Mucosa of descending colon (tissue), 3 donors: ENCODE results near the gene MYO1C. TPM values are rescaled to one million over a fixed set of nuclear protein-coding genes. Genes with fewer than 3 reads are reported as not detected.
A peak's percentile ranks its signal among the peaks of the same experiment; 100 is the strongest.
"Not testable (repeated sequence)": the region's sequence is repeated elsewhere in the genome, so short reads cannot be mapped to it uniquely, and the experiment has no call there.

Source experiments
- ATAC-seq: fragments of 200-7000 bp; cut with Tn5 transposase; one replicate; pipeline ENCODE4 v1.9.1; 2020; ENCODE audit warnings: mild to moderate bottlenecking, moderate library complexity
- DNase-seq, 3 donors: peaks; one replicate each; pipeline ENCODE4 v3.0.0-alpha.2; 2020
- H3K36me3 ChIP-seq: fragments of 200-600 bp; one replicate; pipeline ENCODE4 v1.8.0; 2021; ENCODE audit warnings: low read depth, mild to moderate bottlenecking
- H3K4me1 ChIP-seq: fragments of 200-600 bp; one replicate; pipeline ENCODE4 v1.8.0; 2021; ENCODE audit warnings: low read depth, mild to moderate bottlenecking
- H3K4me3 ChIP-seq: fragments of 200-600 bp; one replicate; pipeline ENCODE4 v1.8.0; 2021; ENCODE audit warnings: mild to moderate bottlenecking
- H3K9me3 ChIP-seq: fragments of 200-600 bp; one replicate; pipeline ENCODE4 v1.8.0; 2021; ENCODE audit warnings: mild to moderate bottlenecking
- intact Hi-C, 2 donors: fragments of 100-400 bp; cut with DNase I in 1 of 2; cut with micrococcal nuclease in 1 of 2; formaldehyde crosslinking; loops; one replicate each; pipeline versions ENCODE4 v1.11.0 to v1.11.1; 2022; cut with DNase I, micrococcal nuclease
- total RNA-seq, 3 donors: library from RNA; stranded (reverse); fragmentation: NEBNext Ultra II Directional in 2 of 3; extraction: Animal tissue kit (Norgen Biotek cat#: 25700) in 2 of 3; gene quantifications; one replicate each; pipeline versions ENCODE4 v1.2.1 to v1.2.4, GENCODE V29; 2021 to 2023
- TF ChIP-seq, protein P1 (sequence below): fragments of 200-600 bp; IDR thresholded peaks from one replicate; pipeline ENCODE4 v1.8.0; 2022; ENCODE audit warnings: antibody characterized with exemption, mild to moderate bottlenecking
- donor health status: DM: no; HTN: no; CAD: no; lungs with moderate emphysema.
- donor health status: DM: no; HTN: no; CAD: no.
- donor health status: DM: no; HTN: yes; CAD: no.

Gene MYO1C
- total RNA-seq, 3 donors from 2014 or later = 249 to 344 (median 276) TPM

DNA sequence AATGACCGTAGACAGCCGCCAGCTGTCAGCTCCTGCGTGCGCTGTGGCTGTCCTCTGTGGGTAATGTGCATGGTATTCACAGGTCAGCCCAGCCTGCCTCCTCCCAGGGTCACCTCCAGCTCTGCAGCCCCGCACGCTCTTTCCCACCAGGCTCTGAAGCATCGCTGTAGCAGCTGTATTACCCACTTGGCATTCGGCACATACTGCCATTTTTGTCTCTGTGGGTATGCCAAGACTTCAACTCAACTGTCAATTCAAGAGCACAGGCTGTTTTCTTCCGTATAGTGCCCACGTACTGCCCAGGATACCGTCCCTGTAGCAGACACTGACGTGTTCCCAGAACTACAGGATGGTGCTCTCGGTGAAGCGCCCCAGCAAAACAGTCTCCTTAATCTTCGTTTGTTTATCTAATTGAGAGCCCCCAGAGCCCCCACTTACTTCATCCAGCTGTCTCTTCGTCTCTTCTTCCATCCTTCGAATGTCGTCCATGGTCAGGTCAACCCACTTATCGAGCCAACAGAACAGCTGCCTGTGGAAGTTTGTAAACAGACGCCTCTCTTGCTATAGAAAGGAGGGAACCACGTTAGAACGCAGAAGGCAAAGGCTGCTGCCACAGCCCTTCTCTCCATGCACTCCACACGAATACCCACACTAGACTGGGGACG, 41.3 kb upstream of the MYO1C start:
- H3K9me3 ChIP-seq = no peaks in the 10 kb centered on the region
- H3K36me3 ChIP-seq = no peaks in the 10 kb centered on the region
- H3K4me1 ChIP-seq = no peaks in the 10 kb centered on the region
- H3K4me3 ChIP-seq = no peak overlapping the region
- DNase-seq = no peak
- TF ChIP-seq, protein P1, sequence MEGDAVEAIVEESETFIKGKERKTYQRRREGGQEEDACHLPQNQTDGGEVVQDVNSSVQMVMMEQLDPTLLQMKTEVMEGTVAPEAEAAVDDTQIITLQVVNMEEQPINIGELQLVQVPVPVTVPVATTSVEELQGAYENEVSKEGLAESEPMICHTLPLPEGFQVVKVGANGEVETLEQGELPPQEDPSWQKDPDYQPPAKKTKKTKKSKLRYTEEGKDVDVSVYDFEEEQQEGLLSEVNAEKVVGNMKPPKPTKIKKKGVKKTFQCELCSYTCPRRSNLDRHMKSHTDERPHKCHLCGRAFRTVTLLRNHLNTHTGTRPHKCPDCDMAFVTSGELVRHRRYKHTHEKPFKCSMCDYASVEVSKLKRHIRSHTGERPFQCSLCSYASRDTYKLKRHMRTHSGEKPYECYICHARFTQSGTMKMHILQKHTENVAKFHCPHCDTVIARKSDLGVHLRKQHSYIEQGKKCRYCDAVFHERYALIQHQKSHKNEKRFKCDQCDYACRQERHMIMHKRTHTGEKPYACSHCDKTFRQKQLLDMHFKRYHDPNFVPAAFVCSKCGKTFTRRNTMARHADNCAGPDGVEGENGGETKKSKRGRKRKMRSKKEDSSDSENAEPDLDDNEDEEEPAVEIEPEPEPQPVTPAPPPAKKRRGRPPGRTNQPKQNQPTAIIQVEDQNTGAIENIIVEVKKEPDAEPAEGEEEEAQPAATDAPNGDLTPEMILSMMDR = no peak
- ATAC-seq = peak; percentile 22
- intact Hi-C loops = no loop called here

DNA sequence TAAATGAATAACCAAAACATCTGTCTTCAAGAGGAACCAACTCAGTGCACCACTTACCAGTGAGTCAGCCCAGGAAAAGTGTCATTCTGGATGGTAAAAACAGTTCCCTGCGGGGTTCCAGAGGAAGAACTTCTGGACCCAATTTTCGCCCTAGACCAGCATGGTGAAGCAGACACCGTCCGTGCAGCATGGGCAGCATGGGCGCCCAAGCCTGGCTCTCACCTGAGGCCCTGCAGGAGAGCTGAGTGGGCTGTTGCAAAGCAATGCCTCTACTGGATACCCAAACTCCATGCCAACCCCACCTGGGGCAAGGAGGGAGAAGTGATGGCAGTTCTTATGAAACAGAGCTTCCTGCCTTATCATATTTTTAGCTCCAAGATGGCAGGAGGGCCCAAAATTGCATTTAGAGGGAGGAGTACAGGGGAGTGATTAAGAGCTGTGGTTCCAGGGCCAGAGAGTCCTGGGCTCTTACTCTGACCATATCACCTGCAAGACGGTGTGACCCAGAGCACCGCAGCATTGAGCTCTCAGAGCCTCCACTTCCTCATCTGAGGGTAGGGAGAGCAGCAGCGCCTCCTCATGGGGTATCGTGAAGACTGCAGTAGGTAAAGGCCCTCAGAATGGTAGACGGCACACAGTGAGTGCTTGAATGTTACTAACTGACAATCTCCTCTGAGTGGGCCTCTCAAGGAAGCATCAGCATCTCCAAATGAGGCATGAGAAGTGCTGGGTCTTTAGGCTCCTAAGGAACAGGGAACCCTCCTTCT, 40.5 kb upstream of the MYO1C start:
- DNase-seq (peak in 1 of 3 donors; percentile 53), ATAC-seq (peak; percentile 80)
- H3K4me1 ChIP-seq = no peaks in the 10 kb centered on the region
- H3K36me3 ChIP-seq = no peaks in the 10 kb centered on the region
- TF ChIP-seq, protein P1 = no peak
- intact Hi-C loops = no loop called here
- H3K9me3 ChIP-seq = no peaks in the 10 kb centered on the region
- no peak overlapping the region for H3K4me3 ChIP-seq

DNA sequence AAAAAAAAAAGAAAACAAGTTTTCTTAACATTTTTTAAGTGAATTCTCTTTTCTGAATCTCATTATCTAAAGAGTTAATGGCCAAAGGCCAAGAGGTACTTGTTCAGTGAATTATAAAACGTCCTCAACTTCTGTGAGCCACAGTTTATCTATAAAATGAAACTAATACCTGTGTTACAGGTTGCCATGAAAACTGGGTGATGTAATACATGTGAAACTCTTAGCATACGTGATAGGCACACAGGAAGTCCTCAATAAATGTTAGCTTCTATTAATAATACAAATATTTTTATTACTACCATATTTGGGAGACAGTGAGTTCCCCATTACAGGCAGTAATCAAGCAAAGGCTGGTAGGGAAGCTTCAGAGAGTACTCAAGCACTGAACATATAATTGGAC, 37.4 kb upstream of the MYO1C start:
- ATAC-seq (no peak), DNase-seq (no peak)
- no peaks in the 10 kb centered on the region for H3K9me3 ChIP-seq
- H3K36me3 ChIP-seq = no peaks in the 10 kb centered on the region
- TF ChIP-seq, protein P1 = no peak
- intact Hi-C loops = no loop called here
- H3K4me3 ChIP-seq = no peak overlapping the region
- H3K4me1 ChIP-seq = no peaks in the 10 kb centered on the region

DNA sequence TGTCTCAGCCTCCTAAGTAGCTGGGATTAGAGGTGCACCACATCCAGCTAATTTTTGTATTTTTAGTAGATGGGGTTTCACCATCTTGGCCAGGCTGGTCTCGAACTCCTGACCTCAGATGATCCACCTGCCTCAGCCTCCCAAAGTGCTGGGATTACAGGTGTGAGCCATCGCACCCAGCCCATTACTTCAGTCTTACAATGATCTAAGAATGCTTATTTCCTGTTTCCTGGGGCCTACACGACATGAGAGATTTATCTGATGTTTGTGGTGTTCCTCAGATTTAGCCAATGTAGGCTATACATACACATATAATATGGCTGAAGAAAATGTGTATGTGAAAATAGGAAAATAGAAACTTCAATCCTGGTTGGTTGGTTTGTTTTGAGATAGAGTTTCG, 34.4 kb upstream of the MYO1C start:
- H3K9me3 ChIP-seq, H3K4me3 ChIP-seq, intact Hi-C loops, H3K4me1 ChIP-seq, DNase-seq, H3K36me3 ChIP-seq, ATAC-seq: not testable (repeated sequence)

GRCh38 chr17:1522626-1523025, 30.1 kb upstream of the MYO1C start:
- Histone ChIP-seq H3K4me1 (peaks cover 1% of the 10 kb centered on the region), H3K9me3 (no peaks in the 10 kb centered on the region), H3K4me3 (no peak overlapping the region), H3K36me3 (no peaks in the 10 kb centered on the region)
- intact Hi-C loops = no loop called here
- ATAC-seq (no peak), DNase-seq (no peak)
- TF ChIP-seq, protein P1 = no peak

DNA sequence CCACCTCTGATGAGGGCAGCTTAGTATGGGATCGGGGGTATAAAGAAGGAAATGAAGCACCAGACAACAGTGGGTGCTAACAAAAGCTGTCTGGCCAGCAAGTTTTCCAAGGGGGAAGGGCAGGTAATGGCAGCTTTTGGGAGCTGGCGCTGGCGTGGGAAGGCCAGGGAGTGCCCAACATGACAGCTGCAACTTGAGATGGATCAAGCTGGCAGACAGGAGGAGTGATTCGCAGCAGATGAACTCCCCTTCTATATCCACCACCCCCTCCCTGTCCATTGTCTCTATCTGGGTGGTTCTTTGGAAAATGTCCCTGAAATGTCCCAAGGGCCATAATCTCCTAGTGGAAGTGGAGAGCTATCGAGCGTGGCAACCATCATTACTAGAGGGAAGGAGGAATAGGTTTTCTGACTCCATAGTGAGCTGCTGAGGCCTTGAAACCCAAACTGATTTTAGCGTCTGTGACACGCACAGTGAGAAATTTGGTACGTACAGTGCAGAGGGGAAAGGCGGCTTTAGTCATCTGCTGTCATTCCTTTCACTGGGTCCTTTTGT, 28.7 kb upstream of the MYO1C start:
- TF ChIP-seq, protein P1 = no peak
- peaks cover 5% of the 10 kb centered on the region for H3K36me3 ChIP-seq
- DNase-seq (no peak), ATAC-seq (no peak)
- no peak overlapping the region for H3K4me3 ChIP-seq
- intact Hi-C loops = no loop called here
- no peaks in the 10 kb centered on the region for H3K9me3 ChIP-seq
- H3K4me1 ChIP-seq = peaks cover 8% of the 10 kb centered on the region
